HG02852 (cell line): ENCODE results near the gene CRACR2A.

Source experiments
- ATAC-seq: cut with Tn5 transposase; IDR thresholded peaks from one replicate; pipeline ENCODE4 v1.9.1; 2021; ENCODE audit warnings: mild to moderate bottlenecking, moderate library complexity; ENCODE audit not compliant: unreplicated experiment

Gene CRACR2A

GRCh38 chr12:3684449-3685051 lies 68.4 kb downstream of the CRACR2A start:
- ATAC-seq = no peak

GRCh38 chr12:3683670-3684069 lies 69.2 kb downstream of the CRACR2A start:
- ATAC-seq = no peak

GRCh38 chr12:3681595-3682061 lies 71.3 kb downstream of the CRACR2A start:
- ATAC-seq = no peak

- ATAC-seq = no peak
Observed at GRCh38 chr12:3680919-3681594, 71.9 kb downstream of the CRACR2A start.

- no peak for ATAC-seq
Observed at GRCh38 chr12:3679831-3680230, 73.1 kb downstream of the CRACR2A start.

GRCh38 chr12:3677609-3678008 lies 75.3 kb downstream of the CRACR2A start:
- no peak for ATAC-seq

- ATAC-seq = no peak
Observed at GRCh38 chr12:3673981-3674708, 78.8 kb downstream of the CRACR2A start.

- no peak for ATAC-seq
Observed at GRCh38 chr12:3672113-3672509, 80.8 kb downstream of the CRACR2A start.

- ATAC-seq = no peak
Observed at GRCh38 chr12:3671330-3672112, 81.4 kb downstream of the CRACR2A start.

GRCh38 chr12:3670083-3670620 lies 82.8 kb downstream of the CRACR2A start:
- ATAC-seq = no peak

- ATAC-seq = no peak
Observed at GRCh38 chr12:3669594-3669993, 83.3 kb downstream of the CRACR2A start.

- ATAC-seq = no peak
Observed at GRCh38 chr12:3668479-3669165, 84.3 kb downstream of the CRACR2A start.

GRCh38 chr12:3667485-3667884 lies 85.4 kb downstream of the CRACR2A start:
- no peak for ATAC-seq

GRCh38 chr12:3666441-3666840 lies 86.5 kb downstream of the CRACR2A start:
- ATAC-seq = no peak

GRCh38 chr12:3662521-3662921 lies 90.4 kb downstream of the CRACR2A start:
- ATAC-seq = no peak

GRCh38 chr12:3661028-3661427 lies 91.9 kb downstream of the CRACR2A start:
- no peak for ATAC-seq

- ATAC-seq = no peak
Observed at GRCh38 chr12:3658327-3659163, 94.4 kb downstream of the CRACR2A start.

GRCh38 chr12:3656946-3657622 lies 95.8 kb downstream of the CRACR2A start:
- no peak for ATAC-seq

- no peak for ATAC-seq
Observed at GRCh38 chr12:3655328-3655900, 97.5 kb downstream of the CRACR2A start.
